Endothelial cell of umbilical vein (primary cell): ENCODE data around the gene BORCS5. TPM values are rescaled to one million over a fixed set of nuclear protein-coding genes. Genes with fewer than 3 reads are reported as not detected.
"Not testable (repeated sequence)": the region's sequence is repeated elsewhere in the genome, so short reads cannot be mapped to it uniquely, and the experiment has no call there.

Source experiments
- Bru-seq: library from RNA; stranded (reverse); fragments of 400-500 nt; gene quantifications from one replicate; lab custom pipeline; 2021; lab: Mats Ljungman, UMichigan
- BruChase-seq, 2 experiments: library from RNA; stranded (reverse); fragments of 400-500 nt; gene quantifications; one replicate each; lab custom pipeline; 2021; lab: Mats Ljungman, UMichigan
- BruUV-seq: library from RNA; stranded (reverse); fragments of 400-500 nt; replicated peaks from 2 replicates; lab custom pipeline; 2021; lab: Mats Ljungman, UMichigan
- CTCF ChIA-PET: fragments of 300-600, 350-600 bp; sonication (Branson Sonifier 250); formaldehyde crosslinking; loops from one replicate; lab custom pipeline; 2021; ENCODE audit warnings: antibody characterized with exemption, inconsistent platforms; lab: Charles Lee
- POLR2A ChIA-PET: fragments of 300-600, 350-600 bp; sonication (Branson Sonifier 250); formaldehyde crosslinking; loops from one replicate; lab custom pipeline; 2021; ENCODE audit warnings: antibody characterized with exemption, inconsistent platforms; lab: Charles Lee
- DNase-seq: peaks from one replicate; pipeline ENCODE4 v3.0.0-alpha.2; 2011; ENCODE audit warnings: low read depth, low spot score
- FAIRE-seq: peaks from 2 replicates; lab custom pipeline; 2011; peaks lifted over from hg19 to GRCh38; lab: Jason Lieb, UNC
- H2AFZ ChIP-seq: 2 replicates; pipeline ENCODE4 v1.6.0; 2012; ENCODE audit warnings: low read depth, low read length, control low read depth, inconsistent platforms
- H3K27ac ChIP-seq: 2 replicates; pipeline ENCODE4 v1.5.1; 2011; ENCODE audit warnings: low read depth, mild to moderate bottlenecking, control low read depth, low read length, moderate library complexity; ENCODE audit not compliant: insufficient read depth
- H3K27me3 ChIP-seq, 2 experiments: 2 replicates each; pipeline versions ENCODE4 v1.6.0 to v1.6.1; 2011; ENCODE audit warnings: low read length in 2 of 2, mixed read lengths in 1 of 2; ENCODE audit not compliant: control insufficient read depth in 2 of 2, insufficient read depth in 2 of 2
- H3K36me3 ChIP-seq, 2 experiments: 2 replicates in 1 of 2; 3 replicates in 1 of 2; pipeline ENCODE4 v1.5.1; 2011; ENCODE audit warnings: low read length in 2 of 2, mild to moderate bottlenecking in 1 of 2, moderate library complexity in 1 of 2; ENCODE audit not compliant: control insufficient read depth in 2 of 2, insufficient read depth in 2 of 2; ENCODE audit errors: extremely low read depth in 1 of 2
- H3K4me1 ChIP-seq: 3 replicates; pipeline ENCODE4 v1.5.1; 2011; ENCODE audit warnings: mild to moderate bottlenecking, low read length; ENCODE audit not compliant: control insufficient read depth, insufficient read depth; ENCODE audit errors: extremely low read depth
- H3K4me2 ChIP-seq: 2 replicates; pipeline ENCODE4 v1.6.1; 2011; ENCODE audit warnings: low read length, control low read depth, mixed read lengths; ENCODE audit not compliant: insufficient read depth
- H3K4me3 ChIP-seq, 3 experiments: fragments of 200-600 bp in 1 of 3; sonication (generic), shearing (Covaris generic) in 1 of 3; replicated peaks in 1 of 3; 2 replicates each; pipeline ENCODE4 v1.5.1; 2011 to 2016; ENCODE audit warnings: control low read depth in 3 of 3, low read length in 3 of 3, mild to moderate bottlenecking in 2 of 3, inconsistent platforms in 1 of 3, low read depth in 1 of 3, moderate library complexity in 1 of 3; ENCODE audit not compliant: insufficient read depth in 1 of 3
- H3K79me2 ChIP-seq: 2 replicates; pipeline ENCODE4 v1.6.0; 2012; ENCODE audit warnings: low read length, inconsistent platforms; ENCODE audit not compliant: control insufficient read depth, insufficient read depth
- H3K9ac ChIP-seq: replicated peaks from 2 replicates; pipeline ENCODE3; 2011; ENCODE audit warnings: low read length, control low read depth; ENCODE audit not compliant: insufficient read depth; ENCODE audit errors: extremely low read depth
- H3K9me1 ChIP-seq: replicated peaks from 3 replicates; pipeline ENCODE4 v1.6.0; 2011; ENCODE audit warnings: mild to moderate bottlenecking, low read length; ENCODE audit not compliant: control insufficient read depth, insufficient read depth; ENCODE audit errors: extremely low read depth
- H3K9me3 ChIP-seq: replicated peaks from 2 replicates; pipeline ENCODE4 v1.5.1; 2012; ENCODE audit warnings: low read length, inconsistent platforms; ENCODE audit not compliant: control insufficient read depth, insufficient read depth
- H4K20me1 ChIP-seq: replicated peaks from 2 replicates; pipeline ENCODE3; 2011; ENCODE audit warnings: mild to moderate bottlenecking, low read length; ENCODE audit not compliant: control insufficient read depth, insufficient read depth; ENCODE audit errors: extremely low read depth
- CTCF ChIP-seq, 2 donors: IDR thresholded peaks; 1 replicate in 1 of 2; 2 replicates in 1 of 2; pipeline ENCODE4 v1.5.1; 2011; ENCODE audit warnings: low read length in 2 of 2, mild to moderate bottlenecking in 2 of 2, moderate library complexity in 2 of 2, control low read depth in 1 of 2, inconsistent platforms in 1 of 2, low read depth in 1 of 2; ENCODE audit not compliant: insufficient read depth in 1 of 2; ENCODE audit errors: extremely low read depth in 1 of 2
- JUN ChIP-seq: IDR thresholded peaks from 2 replicates; pipeline ENCODE4 v1.6.1; 2011; ENCODE audit warnings: borderline replicate concordance, low read depth; ENCODE audit not compliant: insufficient read length, insufficient read depth
- MYC ChIP-seq: IDR thresholded peaks from one replicate; pipeline ENCODE4 v1.6.1; 2011; ENCODE audit warnings: mild to moderate bottlenecking, low read depth, low read length
- POLR2A ChIP-seq: IDR thresholded peaks from 2 replicates; pipeline ENCODE4 v1.6.1; 2012; ENCODE audit warnings: low read depth, mild to moderate bottlenecking, control low read depth, low read length
- POLR2AphosphoS5 ChIP-seq: IDR thresholded peaks from 2 replicates; pipeline ENCODE4 v1.6.1; 2012; ENCODE audit warnings: low read depth, mild to moderate bottlenecking, control low read depth, low read length, moderate library complexity; ENCODE audit not compliant: insufficient read depth
- dilution Hi-C: fragments of 300-500 bp; cut with MboI; formaldehyde crosslinking; loops from one replicate; pipeline ENCODE4 v1.15.0; 2019; ENCODE audit warnings: low sequenced_read_pairs; ENCODE audit not compliant: extremely low pct_ligation_motif_present
- intact Hi-C: fragments of 100-400 bp; cut with micrococcal nuclease; formaldehyde crosslinking; loops from one replicate; pipeline ENCODE4 v1.10.0; 2022
- long read RNA-seq: library from polyadenylated mRNA; stranded (forward); transcript quantifications from one replicate; pipeline ENCODE4 v2.0.0, GENCODE V29; 2021
- polyA minus RNA-seq, 3 experiments: library from RNA; depleted of rRNA, polyadenylated mRNA; stranded (reverse); fragments of >200 nt; gene quantifications; 1 replicate in 1 of 3; 2 replicates in 2 of 3; pipeline ENCODE4 v1.2.3, GENCODE V29; 2011
- polyA plus RNA-seq, 4 experiments: library from polyadenylated mRNA; depleted of rRNA in 3 of 4; stranded (reverse) in 3 of 4; unstranded in 1 of 4; fragments of >200 nt; gene quantifications; 2 replicates each; pipeline versions ENCODE4 v1.2.1 to v1.2.3, GENCODE V29; 2011 to 2012; ENCODE audit warnings: missing spikeins in 1 of 4
- total RNA-seq: library from RNA; stranded (reverse); gene quantifications from 2 replicates; pipeline ENCODE4 v1.2.3, GENCODE V29; 2021

BORCS5 gene
- 10.5 and 11.5 TPM in 2 replicates for total RNA-seq
- 8.3 and 10.3 TPM in 2 replicates for polyA plus RNA-seq
- 11.6 and 12.1 TPM in 2 replicates for polyA plus RNA-seq (2011; cell fraction: cytosol; rRNA removed)
- 9.8 and 10.9 TPM in 2 replicates for polyA plus RNA-seq (2011; cell fraction: nucleus; rRNA removed)
- 8.0 and 10.8 TPM in 2 replicates for polyA plus RNA-seq (2012)
- polyA minus RNA-seq = 11.7 and 21.3 TPM in 2 replicates
- polyA minus RNA-seq (2011; cell fraction: cytosol; rRNA and poly(A)+ RNA removed) = 7.3 TPM
- polyA minus RNA-seq (2011; cell fraction: nucleus; rRNA and poly(A)+ RNA removed) = 14.6 and 16.5 TPM in 2 replicates
- percentile 60 among the genes with signal in this experiment for Bru-seq, nascent RNA
- BruChase-seq, experiment 1, labeled RNA remaining after a 6-hour chase = percentile 50 among the genes with signal in this experiment
- BruChase-seq, experiment 2, labeled RNA remaining after a 2-hour chase = percentile 49 among the genes with signal in this experiment
- long read RNA-seq, full-length matches to known transcripts = 19 of 22 reads
- long read RNA-seq, partial matches to known transcripts = 0 of 22 reads
- long read RNA-seq, other reads (novel, unspliced or antisense) = 3 of 22 reads

- Histone ChIP-seq H2AFZ (peak within 1 kb of the TSS; percentile 71), H4K20me1 (no peaks in the 10 kb centered on the region), H3K4me1 (peaks cover 11% of the 10 kb centered on the region), H3K36me3 (no peaks in the 10 kb centered on the region), H3K4me3 (peak within 1 kb of the TSS; percentile 45 to 89 (median 76)), H3K27ac (peak within 1 kb of the TSS; percentile 71), H3K9ac (peak within 1 kb of the TSS; percentile 95), H3K9me1 (no peaks in the 10 kb centered on the region), H3K9me3 (no peaks in the 10 kb centered on the region), H3K27me3 (no peaks in the 10 kb centered on the region), H3K79me2 (peaks cover 5% of the 10 kb centered on the region), H3K4me2 (peak within 1 kb of the TSS; percentile 94)
- dilution Hi-C loops (no loop called here), intact Hi-C loops (loop anchor here (1.0 kb wide), 1 partner anchor 19 kb away; no protein-coding TSS in a partner anchor)
- FAIRE-seq (peak; percentile 97), DNase-seq (peak; percentile 90)
- ChIA-PET CTCF (interaction anchor here (0.6 to 2.6 kb wide), 22 partner anchors 8 to 333 kb away, joined by 3 to 31 read pairs (median 3); partner anchors contain the start of gene DUSP16), POLR2A (interaction anchor here (0.5 to 2.5 kb wide), 4 partner anchors 11 to 23 kb away, joined by 3 to 9 read pairs (median 4); no protein-coding TSS in a partner anchor)
- TF ChIP-seq POLR2AphosphoS5 = peak; percentile 97
- no peak for TF ChIP-seq MYC
- TF ChIP-seq CTCF (IDR thresholded peaks at IDR 0.05; ENCODE audit: extremely low read depth in 1 of 2, insufficient read depth in 1 of 2, low read depth in 1 of 2, low read length in 2 of 2) = peak in 1 of 2 donors; percentile 31
- TF ChIP-seq JUN = no peak
- TF ChIP-seq POLR2A = peak; percentile 93
- TSS peak; percentile 53 for BruUV-seq
These were observed at the start of gene BORCS5 for GRCh38 chr12:12356896-12357718. Gene BORCS5, plus strand, starts transcription at chr12:12357078. Its CDS starts 374 bp downstream, at chr12:12357452.

GRCh38 chr12:12310695-12311094 is 46.2 kb upstream of the BORCS5 start:
- H3K79me2 ChIP-seq, H3K27me3 ChIP-seq, intact Hi-C loops, H3K4me2 ChIP-seq, H3K4me1 ChIP-seq, FAIRE-seq, H3K9ac ChIP-seq, H3K9me1 ChIP-seq, POLR2A ChIA-PET, H3K9me3 ChIP-seq, dilution Hi-C loops, H3K36me3 ChIP-seq, H3K4me3 ChIP-seq, H3K27ac ChIP-seq, H4K20me1 ChIP-seq, H2AFZ ChIP-seq, DNase-seq, BruUV-seq: not testable (repeated sequence)
- CTCF ChIA-PET = interaction anchor here (2.0 kb wide), 1 partner anchor 17 kb away, joined by 11 read pairs; no protein-coding TSS in a partner anchor
